Measurements from ENCODE around the gene NTF4. TPM values are rescaled to one million over a fixed set of nuclear protein-coding genes. Genes with fewer than 3 reads are reported as not detected.
"Not testable (repeated sequence)": the region's sequence is repeated elsewhere in the genome, so short reads cannot be mapped to it uniquely, and the experiment has no call there.

Gene NTF4
- total RNA-seq, 1 experiment from 2014 or later, result not detected

GRCh38 chr19:49020342-49020741, 44.3 kb downstream of the NTF4 start:
- intact Hi-C loops (cut with micrococcal nuclease; ENCODE audit: unreplicated experiment), result no loop called here
- TF ChIP-seq, protein P1, sequence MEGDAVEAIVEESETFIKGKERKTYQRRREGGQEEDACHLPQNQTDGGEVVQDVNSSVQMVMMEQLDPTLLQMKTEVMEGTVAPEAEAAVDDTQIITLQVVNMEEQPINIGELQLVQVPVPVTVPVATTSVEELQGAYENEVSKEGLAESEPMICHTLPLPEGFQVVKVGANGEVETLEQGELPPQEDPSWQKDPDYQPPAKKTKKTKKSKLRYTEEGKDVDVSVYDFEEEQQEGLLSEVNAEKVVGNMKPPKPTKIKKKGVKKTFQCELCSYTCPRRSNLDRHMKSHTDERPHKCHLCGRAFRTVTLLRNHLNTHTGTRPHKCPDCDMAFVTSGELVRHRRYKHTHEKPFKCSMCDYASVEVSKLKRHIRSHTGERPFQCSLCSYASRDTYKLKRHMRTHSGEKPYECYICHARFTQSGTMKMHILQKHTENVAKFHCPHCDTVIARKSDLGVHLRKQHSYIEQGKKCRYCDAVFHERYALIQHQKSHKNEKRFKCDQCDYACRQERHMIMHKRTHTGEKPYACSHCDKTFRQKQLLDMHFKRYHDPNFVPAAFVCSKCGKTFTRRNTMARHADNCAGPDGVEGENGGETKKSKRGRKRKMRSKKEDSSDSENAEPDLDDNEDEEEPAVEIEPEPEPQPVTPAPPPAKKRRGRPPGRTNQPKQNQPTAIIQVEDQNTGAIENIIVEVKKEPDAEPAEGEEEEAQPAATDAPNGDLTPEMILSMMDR (conservative IDR thresholded peaks at IDR 0.05; ENCODE audit: low read depth, low read length), result no peak
- no peak for TF ChIP-seq EZH2 (IDR thresholded peaks at IDR 0.05; ENCODE audit: borderline replicate concordance, low read depth, low read length, poor library complexity, severe bottlenecking)
- no TSS peak for BruUV-seq (replicated peaks)
- CTCF ChIA-PET, result interaction anchor here (1.7 kb wide), 1 partner anchor 21 kb away, joined by 3 read pairs; no protein-coding TSS in a partner anchor
- H3K4me1 ChIP-seq (ENCODE audit: insufficient read depth, low read length, poor library complexity, severe bottlenecking), result peaks cover 15% of the 10 kb centered on the region
- POLR2A ChIA-PET (ENCODE audit: low non-redundant PET), result no interaction called here
- no peak for DNase-seq (ENCODE audit: low spot score)
- H3K36me3 ChIP-seq (ENCODE audit: insufficient read depth, low read length, poor library complexity, severe bottlenecking), result peaks cover 7% of the 10 kb centered on the region
- H3K27ac ChIP-seq (ENCODE audit: low read depth, low read length, poor library complexity, severe bottlenecking), result no peak overlapping the region
- H3K27me3 ChIP-seq (replicated peaks; ENCODE audit: insufficient read depth, low read depth, low read length, poor library complexity), result no peaks in the 10 kb centered on the region
- H3K4me3 ChIP-seq (ENCODE audit: low read depth, low read length, poor library complexity, severe bottlenecking), result no peak overlapping the region
- H3K9me3 ChIP-seq (ENCODE audit: low read depth, low read length, poor library complexity, severe bottlenecking), result no peaks in the 10 kb centered on the region

DNA sequence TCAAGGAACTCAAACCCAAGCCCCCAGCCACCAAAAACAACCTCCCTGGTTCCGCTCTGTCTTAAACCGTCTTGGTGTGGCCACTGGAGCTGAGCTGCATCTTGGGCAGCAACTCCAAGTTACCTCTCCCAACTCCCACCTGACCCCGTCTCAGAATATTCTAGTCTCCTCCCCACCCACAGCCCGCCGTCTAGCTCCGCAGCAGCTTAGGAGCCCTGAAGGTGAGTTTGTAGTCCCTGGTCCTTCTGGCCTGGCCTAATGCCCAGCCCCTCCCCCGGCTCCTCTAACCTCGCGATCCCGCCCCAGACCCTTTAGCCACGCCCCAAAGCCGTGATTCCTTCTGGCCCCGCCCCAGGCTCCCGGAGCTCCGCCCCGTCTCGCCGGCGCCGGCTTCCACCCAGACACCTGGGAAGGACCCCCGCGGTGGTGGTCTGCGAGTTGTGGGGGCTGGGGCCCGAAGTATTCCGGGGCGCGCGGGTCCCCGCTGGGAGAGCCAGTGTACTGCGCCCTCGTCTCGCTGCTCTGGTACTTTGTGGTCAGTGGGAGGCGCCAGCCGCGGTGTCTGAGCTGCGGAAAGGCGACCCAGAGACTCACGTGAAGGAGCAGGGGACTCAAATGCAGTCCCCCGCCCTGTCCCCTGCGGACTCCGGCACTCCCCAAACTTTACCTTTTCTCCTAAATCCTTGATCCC, 45.2 kb downstream of the NTF4 start:
- H3K4me3 ChIP-seq (ENCODE audit: low read depth, low read length, poor library complexity, severe bottlenecking), result peak overlapping the region; percentile 49
- intact Hi-C loops (cut with micrococcal nuclease; ENCODE audit: unreplicated experiment), result no loop called here
- CTCF ChIA-PET, result interaction anchor here (1.4 to 1.7 kb wide), 2 partner anchors 20 to 26 kb away, joined by 3 to 10 read pairs; partner anchors contain the start of genes GYS1 and RUVBL2
- peaks cover 15% of the 10 kb centered on the region for H3K4me1 ChIP-seq (ENCODE audit: insufficient read depth, low read length, poor library complexity, severe bottlenecking)
- H3K27me3 ChIP-seq (replicated peaks; ENCODE audit: insufficient read depth, low read depth, low read length, poor library complexity), result no peaks in the 10 kb centered on the region
- peak; percentile 51 for DNase-seq (ENCODE audit: low spot score)
- peaks cover 10% of the 10 kb centered on the region for H3K36me3 ChIP-seq (ENCODE audit: insufficient read depth, low read length, poor library complexity, severe bottlenecking)
- H3K27ac ChIP-seq (ENCODE audit: low read depth, low read length, poor library complexity, severe bottlenecking), result no peak overlapping the region
- H3K9me3 ChIP-seq (ENCODE audit: low read depth, low read length, poor library complexity, severe bottlenecking), result no peaks in the 10 kb centered on the region
- POLR2A ChIA-PET (ENCODE audit: low non-redundant PET), result no interaction called here
- BruUV-seq (replicated peaks), result TSS peak; percentile 17
- TF ChIP-seq, protein P1 (conservative IDR thresholded peaks at IDR 0.05; ENCODE audit: low read depth, low read length), result peak; percentile 48
- no peak for TF ChIP-seq EZH2 (IDR thresholded peaks at IDR 0.05; ENCODE audit: borderline replicate concordance, low read depth, low read length, poor library complexity, severe bottlenecking)

- H3K36me3 ChIP-seq (ENCODE audit: insufficient read depth, low read length, poor library complexity, severe bottlenecking); intact Hi-C loops (cut with micrococcal nuclease; ENCODE audit: unreplicated experiment); H3K27me3 ChIP-seq (replicated peaks; ENCODE audit: insufficient read depth, low read depth, low read length, poor library complexity); H3K27ac ChIP-seq (ENCODE audit: low read depth, low read length, poor library complexity, severe bottlenecking); POLR2A ChIA-PET (ENCODE audit: low non-redundant PET); H3K9me3 ChIP-seq (ENCODE audit: low read depth, low read length, poor library complexity, severe bottlenecking); BruUV-seq (replicated peaks): not testable (repeated sequence)
- CTCF ChIA-PET, result interaction anchor here (1.4 to 1.7 kb wide), 2 partner anchors 19 to 25 kb away, joined by 3 to 10 read pairs; partner anchors contain the start of genes GYS1 and RUVBL2
- H3K4me3 ChIP-seq (ENCODE audit: low read depth, low read length, poor library complexity, severe bottlenecking), result peak overlapping the region; percentile 49
- H3K4me1 ChIP-seq (ENCODE audit: insufficient read depth, low read length, poor library complexity, severe bottlenecking), result peaks cover 15% of the 10 kb centered on the region
- DNase-seq (ENCODE audit: low spot score), result peak; percentile 36
Observed at GRCh38 chr19:49018388-49019241, 46.0 kb downstream of the NTF4 start.

Data from A673 (cell line).